HCT116 (cell line): ENCODE data around the gene INTU. TPM values are rescaled to one million over a fixed set of nuclear protein-coding genes. Genes with fewer than 3 reads are reported as not detected.

Experiments
- ATAC-seq: fragments of 200-7000 bp; cut with Tn5 transposase; 2 replicates; pipeline ENCODE4 v1.9.1; 2020; ENCODE audit warnings: mild to moderate bottlenecking, moderate library complexity
- BruUV-seq: library from RNA; stranded (reverse); fragments of 400-500 nt; replicated peaks from 2 replicates; lab custom pipeline; 2021; lab: Mats Ljungman, UMichigan
- CTCF ChIA-PET: fragments of 300-600 bp; sonication (Branson Sonifier 250); formaldehyde crosslinking; loops from one replicate; lab custom pipeline; 2021; ENCODE audit warnings: antibody characterized with exemption; lab: Charles Lee
- POLR2A ChIA-PET: fragments of 300-600, 350-600 bp; sonication (Branson Sonifier 250); formaldehyde crosslinking; loops from one replicate; lab custom pipeline; 2021; ENCODE audit warnings: antibody characterized with exemption; lab: Charles Lee
- RAD21 ChIA-PET, 2 experiments: fragments of 300-600 bp; sonication (Branson Sonifier 250); formaldehyde crosslinking; loops; one replicate each; lab custom pipeline; 2023; ENCODE audit warnings: low total read pairs in 2 of 2; ENCODE audit not compliant: uncharacterized antibody in 2 of 2, unreplicated experiment in 2 of 2, low non-redundant PET in 1 of 2; lab: Charles Lee
- DNase-seq: peaks from one replicate; pipeline ENCODE4 v3.0.0-alpha.2; 2010; ENCODE audit warnings: low read depth, low spot score
- H2AFZ ChIP-seq: fragments of 200-600 bp; shearing (Covaris generic), sonication (generic); 2 replicates; pipeline ENCODE4 v1.6.1; 2017; ENCODE audit warnings: low read depth, mixed run types, mixed read lengths, antibody characterized with exemption, low read length; ENCODE audit not compliant: poor library complexity, severe bottlenecking
- H3K27ac ChIP-seq: 2 replicates; pipeline ENCODE4 v1.5.1; 2012; ENCODE audit warnings: low read depth, low read length
- H3K27me3 ChIP-seq: fragments of 200-600 bp; sonication (generic); 2 replicates; pipeline ENCODE4 v1.6.1; 2016; ENCODE audit warnings: mixed run types, low read length, mixed read lengths; ENCODE audit not compliant: insufficient read depth
- H3K36me3 ChIP-seq, 2 experiments: fragments of 200-500 bp in 1 of 2; fragments of 200-600 bp in 1 of 2; sonication (Bioruptor generic) in 1 of 2; sonication (generic) in 1 of 2; 2 replicates each; pipeline versions ENCODE4 v1.5.1 to v1.6.1; 2014 to 2016; ENCODE audit warnings: low read length in 2 of 2, inconsistent platforms in 1 of 2, mixed read lengths in 1 of 2, mixed run types in 1 of 2; ENCODE audit not compliant: insufficient read depth in 2 of 2, control insufficient read depth in 1 of 2
- H3K4me1 ChIP-seq, 2 experiments: fragments of 200-600 bp in 1 of 2; sonication (generic) in 1 of 2; 2 replicates each; pipeline versions ENCODE4 v1.5.1 to v1.6.1; 2012 to 2017; ENCODE audit warnings: low read length in 2 of 2, inconsistent platforms in 1 of 2, mild to moderate bottlenecking in 1 of 2, mixed read lengths in 1 of 2, mixed run types in 1 of 2, moderate library complexity in 1 of 2; ENCODE audit not compliant: insufficient read depth in 2 of 2, control insufficient read depth in 1 of 2
- H3K4me2 ChIP-seq: fragments of 200-600 bp; sonication (generic); 2 replicates; pipeline ENCODE4 v1.6.1; 2017; ENCODE audit warnings: mixed run types, low read length, mixed read lengths
- H3K4me3 ChIP-seq, 2 experiments: fragments of 200-600 bp in 1 of 2; sonication (generic) in 1 of 2; replicated peaks in 1 of 2; 2 replicates each; pipeline ENCODE4 v1.5.1; 2011 to 2016; ENCODE audit warnings: low read length in 2 of 2, control low read depth in 1 of 2, low read depth in 1 of 2, mild to moderate bottlenecking in 1 of 2, mixed read lengths in 1 of 2, mixed run types in 1 of 2
- H3K79me2 ChIP-seq: fragments of 200-600 bp; sonication (generic); 2 replicates; pipeline ENCODE4 v1.6.1; 2017; ENCODE audit warnings: mild to moderate bottlenecking, mixed run types, low read length, moderate library complexity, mixed read lengths; ENCODE audit not compliant: insufficient read depth
- H3K9ac ChIP-seq: fragments of 200-600 bp; sonication (generic); 2 replicates; pipeline ENCODE4 v1.6.1; 2016; ENCODE audit warnings: low read length, mixed read lengths
- H3K9me2 ChIP-seq: fragments of 200-600 bp; sonication (generic), shearing (Covaris generic); 2 replicates; pipeline ENCODE4 v1.6.1; 2017; ENCODE audit warnings: mixed run types, mild to moderate bottlenecking, moderate library complexity; ENCODE audit not compliant: insufficient read depth
- H3K9me3 ChIP-seq, 2 experiments: fragments of 200-500 bp in 1 of 2; fragments of 200-600 bp in 1 of 2; sonication (Bioruptor generic) in 1 of 2; sonication (generic) in 1 of 2; 2 replicates each; pipeline ENCODE4 v1.6.1; 2014 to 2017; ENCODE audit warnings: low read length in 2 of 2, mixed read lengths in 2 of 2, inconsistent platforms in 1 of 2, low read depth in 1 of 2, mild to moderate bottlenecking in 1 of 2, mixed run types in 1 of 2, moderate library complexity in 1 of 2; ENCODE audit not compliant: control insufficient read depth in 1 of 2, insufficient read depth in 1 of 2
- H4K20me1 ChIP-seq: fragments of 200-600 bp; sonication (generic), shearing (Covaris generic); 2 replicates; pipeline ENCODE4 v1.6.1; 2017; ENCODE audit warnings: mixed run types, mild to moderate bottlenecking, moderate library complexity; ENCODE audit not compliant: insufficient read depth
- CBX3 ChIP-seq: IDR thresholded peaks from 2 replicates; pipeline ENCODE4 v1.6.1; 2012; ENCODE audit warnings: low read depth
- CEBPB ChIP-seq: IDR thresholded peaks from 2 replicates; pipeline ENCODE4 v1.6.1; 2012; ENCODE audit warnings: low read depth
- EGR1 ChIP-seq: IDR thresholded peaks from 2 replicates; pipeline ENCODE4 v1.6.1; 2012; ENCODE audit warnings: low read depth
- ELF1 ChIP-seq: IDR thresholded peaks from 2 replicates; pipeline ENCODE4 v1.6.1; 2012; ENCODE audit warnings: low read depth, borderline replicate concordance
- EZH2phosphoT487 ChIP-seq: fragments of 200-600 bp; IDR thresholded peaks from 2 replicates; pipeline ENCODE4 v1.6.1; 2018; ENCODE audit warnings: antibody characterized with exemption, borderline replicate concordance
- FOSL1 ChIP-seq: IDR thresholded peaks from 2 replicates; pipeline ENCODE4 v1.6.1; 2012; ENCODE audit warnings: low read depth
- JUND ChIP-seq: IDR thresholded peaks from 2 replicates; pipeline ENCODE4 v1.6.1; 2012
- POLR2A ChIP-seq: IDR thresholded peaks from 2 replicates; pipeline ENCODE4 v1.7.0; 2011; ENCODE audit warnings: borderline replicate concordance; ENCODE audit not compliant: insufficient read depth, insufficient read length; ENCODE audit errors: extremely low read depth
- POLR2AphosphoS5 ChIP-seq: IDR thresholded peaks from 2 replicates; pipeline ENCODE4 v1.6.1; 2011; ENCODE audit warnings: mild to moderate bottlenecking, low read depth, low read length, moderate library complexity
- RAD21 ChIP-seq: IDR thresholded peaks from 2 replicates; pipeline ENCODE4 v1.6.1; 2012; ENCODE audit warnings: low read depth, mild to moderate bottlenecking
- REST ChIP-seq: IDR thresholded peaks from 2 replicates; pipeline ENCODE4 v1.6.1; 2012; ENCODE audit warnings: low read depth
- SP1 ChIP-seq: IDR thresholded peaks from 2 replicates; pipeline ENCODE4 v1.6.1; 2012; ENCODE audit warnings: low read depth
- SRF ChIP-seq: IDR thresholded peaks from 2 replicates; pipeline ENCODE4 v1.6.1; 2012; ENCODE audit warnings: low read depth
- TCF7L2 ChIP-seq: IDR thresholded peaks from 2 replicates; pipeline ENCODE4 v1.7.0; 2011; ENCODE audit warnings: borderline replicate concordance, inconsistent platforms; ENCODE audit not compliant: insufficient read depth, insufficient read length; ENCODE audit errors: extremely low read depth
- ZNF274 ChIP-seq: fragments of 200-500 bp; sonication (Bioruptor generic); IDR thresholded peaks from 2 replicates; pipeline ENCODE4 v1.6.1; 2014; ENCODE audit warnings: mild to moderate bottlenecking, low read depth, low read length, inconsistent platforms
- intact Hi-C: fragments of 100-400 bp; cut with micrococcal nuclease; formaldehyde crosslinking; loops from 2 replicates; pipeline ENCODE4 v1.10.0; 2022
- total RNA-seq: library from RNA; stranded (reverse); gene quantifications from one replicate; pipeline ENCODE4 v1.2.1, GENCODE V29; 2021; ENCODE audit not compliant: unreplicated experiment
- TF ChIP-seq, protein P1 (sequence below): IDR thresholded peaks from 2 replicates; pipeline ENCODE4 v1.6.1; 2012
- TF ChIP-seq, protein P2 (sequence below), 3 experiments: fragments of 200-600 bp in 1 of 3; sonication (generic) in 1 of 3; IDR thresholded peaks in 2 of 3; conservative IDR thresholded peaks in 1 of 3; 2 replicates each; pipeline ENCODE4 v1.5.1; 2012 to 2017; ENCODE audit warnings: low read depth in 2 of 3, low read length in 2 of 3, antibody characterized with exemption in 1 of 3, borderline replicate concordance in 1 of 3, control low read depth in 1 of 3, mild to moderate bottlenecking in 1 of 3, mixed read lengths in 1 of 3, mixed run types in 1 of 3, moderate library complexity in 1 of 3; ENCODE audit not compliant: insufficient read depth in 1 of 3

INTU gene
- total RNA-seq, 1 experiment from 2014 or later, result 12.0 TPM

DNA sequence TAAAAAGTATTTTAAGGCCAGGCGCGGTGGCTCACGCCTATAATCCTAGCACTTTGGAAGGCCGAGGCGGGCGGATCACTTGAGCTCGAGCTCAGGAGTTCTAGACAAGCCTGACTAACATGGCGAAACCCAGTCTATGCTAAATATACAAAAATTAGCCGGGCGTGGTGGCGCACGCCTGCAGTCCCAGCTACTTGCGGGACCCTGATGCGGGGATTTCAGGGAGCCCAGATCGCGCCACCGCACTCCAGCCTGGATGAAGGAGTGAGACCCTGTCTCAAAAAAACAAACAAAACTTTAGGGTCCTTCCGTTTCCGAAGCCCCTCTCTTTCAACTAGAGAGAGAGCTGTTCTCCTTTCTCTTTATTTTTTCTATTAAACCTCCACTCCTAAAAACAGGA lies 98.6 kb downstream of the INTU start:
- H3K36me3 ChIP-seq, result no peaks in the 10 kb centered on the region
- ChIA-PET POLR2A (no interaction called here), CTCF (interaction anchor here (1.1 to 5.7 kb wide), 3 partner anchors 125 to 193 kb away, joined by 3 to 96 read pairs (median 40); no protein-coding TSS in a partner anchor), RAD21 (no interaction called here)
- no peak overlapping the region for H3K9ac ChIP-seq
- ATAC-seq (no peak), DNase-seq (no peak)
- H3K79me2 ChIP-seq, result no peaks in the 10 kb centered on the region
- H3K4me1 ChIP-seq, result no peaks in the 10 kb centered on the region
- H2AFZ ChIP-seq, result no peak overlapping the region
- H3K27ac ChIP-seq, result no peak overlapping the region
- TF ChIP-seq, protein P1, sequence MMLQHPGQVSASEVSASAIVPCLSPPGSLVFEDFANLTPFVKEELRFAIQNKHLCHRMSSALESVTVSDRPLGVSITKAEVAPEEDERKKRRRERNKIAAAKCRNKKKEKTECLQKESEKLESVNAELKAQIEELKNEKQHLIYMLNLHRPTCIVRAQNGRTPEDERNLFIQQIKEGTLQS, result no peak
- no peak for TF ChIP-seq SP1
- no peak for TF ChIP-seq EZH2phosphoT487
- no peak for TF ChIP-seq REST
- TF ChIP-seq, protein P2, sequence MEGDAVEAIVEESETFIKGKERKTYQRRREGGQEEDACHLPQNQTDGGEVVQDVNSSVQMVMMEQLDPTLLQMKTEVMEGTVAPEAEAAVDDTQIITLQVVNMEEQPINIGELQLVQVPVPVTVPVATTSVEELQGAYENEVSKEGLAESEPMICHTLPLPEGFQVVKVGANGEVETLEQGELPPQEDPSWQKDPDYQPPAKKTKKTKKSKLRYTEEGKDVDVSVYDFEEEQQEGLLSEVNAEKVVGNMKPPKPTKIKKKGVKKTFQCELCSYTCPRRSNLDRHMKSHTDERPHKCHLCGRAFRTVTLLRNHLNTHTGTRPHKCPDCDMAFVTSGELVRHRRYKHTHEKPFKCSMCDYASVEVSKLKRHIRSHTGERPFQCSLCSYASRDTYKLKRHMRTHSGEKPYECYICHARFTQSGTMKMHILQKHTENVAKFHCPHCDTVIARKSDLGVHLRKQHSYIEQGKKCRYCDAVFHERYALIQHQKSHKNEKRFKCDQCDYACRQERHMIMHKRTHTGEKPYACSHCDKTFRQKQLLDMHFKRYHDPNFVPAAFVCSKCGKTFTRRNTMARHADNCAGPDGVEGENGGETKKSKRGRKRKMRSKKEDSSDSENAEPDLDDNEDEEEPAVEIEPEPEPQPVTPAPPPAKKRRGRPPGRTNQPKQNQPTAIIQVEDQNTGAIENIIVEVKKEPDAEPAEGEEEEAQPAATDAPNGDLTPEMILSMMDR (IDR thresholded peaks at IDR 0.05 in 2 of 3, conservative IDR thresholded peaks at IDR 0.05 in 1 of 3; ENCODE audit: borderline replicate concordance in 1 of 3, insufficient read depth in 1 of 3, low read depth in 2 of 3, low read length in 2 of 3), result no peak
- TF ChIP-seq ZNF274, result no peak
- no peak for TF ChIP-seq FOSL1
- TF ChIP-seq ELF1, result no peak
- TF ChIP-seq JUND, result no peak
- TF ChIP-seq TCF7L2, result no peak
- no peak for TF ChIP-seq SRF
- TF ChIP-seq POLR2AphosphoS5, result no peak
- TF ChIP-seq CBX3, result no peak
- TF ChIP-seq CEBPB, result no peak
- TF ChIP-seq RAD21, result no peak
- no peak for TF ChIP-seq POLR2A
- TF ChIP-seq EGR1, result no peak
- no peak overlapping the region for H3K4me3 ChIP-seq
- intact Hi-C loops, result no loop called here
- H3K4me2 ChIP-seq, result no peak overlapping the region
- H3K27me3 ChIP-seq, result no peaks in the 10 kb centered on the region
- H3K9me3 ChIP-seq, result no peaks in the 10 kb centered on the region
- BruUV-seq, result no TSS peak
- H4K20me1 ChIP-seq, result no peaks in the 10 kb centered on the region
- H3K9me2 ChIP-seq, result no peaks in the 10 kb centered on the region
